Measurements from ENCODE around the gene GALNT9.
"Not testable (repeated sequence)": the region's sequence is repeated elsewhere in the genome, so short reads cannot be mapped to it uniquely, and the experiment has no call there.

The GALNT9 gene

GRCh38 chr12:132311201-132311915 is 18.0 kb downstream of the GALNT9 start:
- no peak for DNase-seq

DNA sequence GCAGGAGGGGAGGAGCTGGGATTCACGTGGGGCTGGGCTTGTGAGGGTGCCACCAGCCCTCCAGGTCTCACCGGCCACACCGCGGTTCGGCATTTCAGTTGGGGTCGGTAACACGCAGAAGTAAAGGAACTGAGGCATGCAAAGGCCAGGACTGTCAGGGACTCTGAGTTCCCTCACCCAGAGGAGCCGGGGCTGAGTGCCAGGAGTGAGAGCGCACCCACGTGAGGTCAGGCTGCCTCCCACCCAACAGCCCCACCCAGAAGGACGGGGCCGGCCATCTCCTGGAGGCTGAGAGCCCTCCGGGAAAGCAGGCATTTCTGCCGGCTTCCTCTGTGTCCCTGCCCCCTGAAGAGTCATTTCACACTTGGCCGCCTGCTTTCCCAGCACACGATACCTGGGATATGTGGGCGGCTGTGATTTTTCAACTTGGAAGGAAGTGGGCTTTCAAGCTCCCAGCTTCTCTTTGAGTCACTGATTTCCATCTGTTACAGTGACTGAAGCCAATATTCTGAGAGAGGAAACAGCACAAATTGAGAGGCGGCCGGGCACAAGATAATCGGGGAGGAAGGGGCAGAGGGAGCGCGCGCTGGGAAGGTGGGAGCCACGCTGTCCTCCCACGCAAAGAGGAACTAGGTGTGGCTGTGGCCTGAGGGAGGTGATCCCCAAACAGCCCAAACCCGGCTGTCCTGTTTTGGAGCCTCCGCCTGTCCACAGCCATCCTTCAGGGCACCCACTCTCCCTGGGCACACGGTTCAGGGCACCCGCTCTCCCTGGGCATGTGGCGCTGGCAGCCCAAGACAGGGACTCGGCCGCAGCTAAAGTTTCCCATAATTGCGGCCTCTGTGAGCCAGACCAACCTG is 19.0 kb downstream of the GALNT9 start:
- no peak for DNase-seq

DNA sequence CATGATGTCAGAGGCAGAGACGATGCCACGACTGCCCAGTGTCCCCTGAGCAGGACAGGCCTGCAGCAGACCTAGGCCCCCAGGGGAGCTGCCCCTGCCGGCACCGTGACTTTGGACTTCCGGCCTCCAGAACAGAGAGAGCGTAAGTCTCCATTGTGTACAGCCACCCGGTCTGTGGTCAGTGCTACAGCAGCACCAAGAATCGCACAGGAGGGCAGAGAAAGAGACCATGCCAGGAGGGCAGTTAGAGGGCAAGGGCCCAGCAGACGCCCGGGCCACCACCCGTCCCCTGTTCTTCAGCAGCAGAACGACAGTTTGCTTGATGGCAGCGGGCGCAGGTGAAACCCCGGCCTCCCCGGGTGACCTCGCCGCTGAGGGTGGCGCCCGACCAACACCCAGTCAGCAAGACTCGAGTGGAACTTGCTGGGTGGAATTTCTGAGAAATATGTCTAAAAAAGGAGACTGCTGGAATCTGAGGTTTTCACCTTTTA is 19.7 kb downstream of the GALNT9 start:
- no peak for DNase-seq

DNA sequence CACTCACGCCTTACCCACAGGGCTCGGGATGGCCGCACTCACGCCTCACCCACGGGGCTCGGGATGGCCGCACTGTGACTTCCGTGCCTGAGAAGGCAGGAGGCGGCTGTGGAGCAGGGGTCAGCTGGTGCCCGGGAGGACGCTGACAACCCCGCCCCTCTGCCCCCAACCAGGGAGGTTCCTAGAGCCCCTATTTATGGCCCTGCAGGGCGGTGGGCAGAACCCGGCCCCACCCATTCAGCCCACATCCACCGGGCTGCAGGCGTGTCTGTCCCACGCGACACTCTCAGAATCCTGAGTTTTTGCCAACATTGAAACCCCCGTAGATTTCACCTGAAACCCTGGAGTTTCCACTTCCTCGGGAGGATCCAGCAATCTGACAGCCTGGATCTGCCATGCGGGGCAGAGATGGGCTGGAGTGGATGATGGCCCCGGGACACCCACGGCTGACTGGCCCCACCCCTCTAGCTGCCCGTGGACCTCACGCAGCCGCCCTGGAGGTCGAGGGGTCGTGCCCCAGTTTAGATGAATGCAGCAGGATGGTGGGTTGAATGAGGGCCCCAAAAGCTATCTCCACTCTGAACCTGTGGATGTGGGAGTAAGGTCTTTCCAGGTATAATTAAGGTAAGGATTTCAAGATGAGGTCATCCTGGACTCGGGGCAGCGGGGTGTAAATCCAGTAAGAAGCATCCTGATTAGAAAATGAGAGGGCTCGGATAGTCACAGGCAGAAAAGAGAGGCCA is 20.4 kb downstream of the GALNT9 start:
- no peak for DNase-seq

GRCh38 chr12:132307976-132308852 is 21.2 kb downstream of the GALNT9 start:
- DNase-seq = no peak

- DNase-seq = no peak
These were observed 22.6 kb downstream of the GALNT9 start for GRCh38 chr12:132306885-132307191.

DNA sequence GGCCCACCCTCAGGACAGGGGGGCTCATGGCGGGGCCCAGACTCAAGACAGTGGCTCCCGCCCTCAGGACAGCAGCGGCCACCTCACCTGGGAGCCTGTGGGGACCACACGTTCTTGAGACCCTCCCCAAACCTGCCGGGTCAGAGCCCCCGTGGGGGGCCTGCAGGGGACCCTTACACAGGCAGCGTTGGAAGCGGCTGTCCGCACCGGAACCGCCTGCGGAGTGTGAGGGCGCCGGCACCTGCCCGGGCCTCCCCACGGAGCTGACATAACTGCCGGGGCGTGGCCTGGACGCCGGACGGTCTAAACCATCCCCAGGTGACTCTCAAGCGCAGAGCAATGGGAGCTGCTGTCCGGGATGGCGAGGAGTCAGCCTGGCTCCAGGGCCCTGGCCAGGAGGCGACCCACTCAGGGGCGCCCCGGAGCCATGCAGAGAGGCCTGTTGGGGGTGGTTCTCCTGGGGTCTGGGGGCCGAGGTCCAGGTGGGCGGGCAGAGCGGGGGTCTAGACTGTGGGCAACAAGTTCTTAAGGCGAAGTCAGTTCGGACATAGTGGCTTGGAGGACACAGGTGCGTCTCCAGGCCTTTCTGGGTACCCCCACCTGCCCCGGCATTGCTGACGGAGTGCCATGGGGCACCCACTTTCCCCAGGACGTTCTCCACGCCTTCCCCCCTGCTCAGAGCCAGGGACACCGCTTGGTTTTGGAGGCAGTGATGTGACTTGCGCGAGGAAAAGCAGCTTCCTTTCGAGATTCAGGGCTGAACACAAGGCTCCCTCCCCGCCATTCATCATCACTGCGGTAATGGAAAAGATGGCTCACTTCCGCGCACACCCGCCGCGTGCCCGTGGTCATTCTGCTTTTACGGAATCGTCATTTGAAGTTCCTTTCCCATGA is 23.2 kb downstream of the GALNT9 start:
- no peak for DNase-seq

- DNase-seq = no peak
These were observed 23.8 kb downstream of the GALNT9 start for GRCh38 chr12:132305560-132305966.

DNA sequence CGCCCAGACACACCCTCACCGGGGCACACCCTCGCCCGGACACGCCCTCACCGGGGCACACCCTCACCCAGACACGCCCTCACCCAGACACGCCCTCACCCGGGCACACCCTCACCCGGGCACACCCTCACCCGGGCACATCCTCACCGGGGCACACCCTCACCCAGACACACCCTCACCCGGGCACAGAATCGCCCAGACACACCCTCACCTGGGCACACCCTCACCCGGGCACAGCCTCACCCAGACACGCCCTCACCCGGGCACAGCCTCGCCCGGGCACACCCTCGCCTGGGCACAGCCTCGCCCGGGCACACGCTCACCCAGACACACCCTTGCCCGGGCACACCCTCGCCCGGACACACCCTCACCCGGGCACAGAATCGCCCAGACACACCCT is 24.5 kb downstream of the GALNT9 start:
- not testable (repeated sequence) for DNase-seq

DNA sequence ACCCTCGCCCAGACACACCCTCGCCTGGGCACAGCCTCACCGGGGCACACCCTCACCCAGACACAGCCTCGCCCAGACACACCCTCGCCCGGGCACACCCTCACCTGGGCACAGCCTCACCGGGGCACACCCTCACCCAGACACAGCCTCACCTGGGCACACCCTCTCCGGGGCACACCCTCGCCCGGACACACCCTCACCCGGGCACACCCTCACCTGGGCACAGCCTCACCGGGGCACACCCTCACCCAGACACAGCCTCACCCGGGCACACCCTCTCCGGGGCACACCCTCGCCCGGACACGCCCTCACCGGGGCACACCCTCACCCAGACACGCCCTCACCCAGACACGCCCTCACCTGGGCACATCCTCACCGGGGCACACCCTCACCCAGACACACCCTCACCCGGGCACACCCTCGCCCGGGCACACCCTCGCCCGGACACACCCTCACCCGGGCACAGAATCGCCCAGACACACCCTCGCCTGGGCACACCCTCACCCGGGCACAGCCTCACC is 25.5 kb downstream of the GALNT9 start:
- not testable (repeated sequence) for DNase-seq

- no peak for DNase-seq
These were observed 26.7 kb downstream of the GALNT9 start for GRCh38 chr12:132302466-132303358.

GRCh38 chr12:132300789-132301722 is 28.3 kb downstream of the GALNT9 start:
- DNase-seq = no peak

DNA sequence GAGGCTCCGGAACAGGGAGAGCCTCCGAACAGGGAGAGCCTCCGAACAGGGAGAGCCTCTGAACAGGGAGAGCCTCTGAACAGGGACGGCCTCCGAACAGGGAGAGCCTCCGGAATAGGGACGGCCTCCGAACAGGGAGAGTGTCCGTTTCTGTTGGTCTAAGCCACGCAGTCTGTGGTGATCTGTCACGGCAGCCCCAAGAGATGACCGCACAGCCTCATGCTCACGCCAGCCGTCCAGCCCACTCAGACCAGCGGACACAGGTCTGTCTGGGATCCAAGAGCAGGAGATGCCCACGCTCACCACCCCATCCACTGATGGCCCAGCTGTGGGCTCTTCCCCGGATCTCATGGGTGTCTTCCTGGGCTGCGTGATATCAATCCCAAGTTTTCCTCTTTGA is 33.3 kb downstream of the GALNT9 start:
- DNase-seq = no peak

DNA sequence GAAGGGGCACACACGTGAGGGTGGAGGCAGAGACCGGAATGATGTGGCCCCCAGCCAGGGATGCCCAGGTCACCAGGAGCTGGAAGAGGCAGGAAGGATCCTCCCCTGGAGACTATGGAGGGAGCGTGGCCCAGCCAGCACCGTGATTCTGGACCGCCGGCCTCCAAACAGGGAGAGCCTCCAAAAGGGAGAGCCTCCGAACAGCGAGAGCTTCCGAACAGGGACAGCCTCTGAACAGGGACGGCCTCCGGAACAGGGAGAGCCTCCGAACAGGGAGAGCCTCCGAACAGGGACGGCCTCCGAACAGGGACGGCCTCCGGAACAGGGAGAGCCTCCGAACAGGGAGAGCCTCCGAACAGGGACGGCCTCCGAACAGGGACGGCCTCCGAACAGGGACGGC is 33.8 kb downstream of the GALNT9 start:
- not testable (repeated sequence) for DNase-seq

- no peak for DNase-seq
These were observed 34.3 kb downstream of the GALNT9 start for GRCh38 chr12:132295101-132295526.

- no peak for DNase-seq
These were observed 35.0 kb downstream of the GALNT9 start for GRCh38 chr12:132294121-132295034.
